ENCODE data around the gene TRIML1. TPM values are rescaled to one million over a fixed set of nuclear protein-coding genes. Genes with fewer than 3 reads are reported as not detected.

TRIML1 gene
- total RNA-seq, 4 donors from 2014 or later: not detected

DNA sequence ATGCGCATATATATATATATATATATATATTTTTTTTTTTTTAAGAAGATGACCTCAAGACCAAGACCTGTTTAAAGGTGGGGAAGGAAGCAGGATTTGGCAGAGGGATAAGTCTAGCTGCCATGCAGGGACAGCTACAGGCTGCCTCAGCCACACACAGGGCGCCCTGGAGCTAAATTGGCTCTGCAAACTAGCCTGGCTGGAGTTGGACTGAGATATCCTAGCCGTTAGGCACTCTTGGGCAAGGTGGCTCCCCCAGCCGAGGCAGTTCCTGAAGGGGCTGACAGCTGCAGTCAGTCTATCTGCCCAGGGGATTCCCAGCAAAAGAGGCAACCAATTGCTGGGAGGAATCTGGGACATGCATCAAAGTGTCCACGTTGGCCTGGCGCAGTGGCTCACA lies 21.9 kb downstream of the TRIML1 start:
- Histone ChIP-seq H3K27me3 (no peaks in the 10 kb centered on the region), H3K4me3 (replicated peaks in 1 of 3) (no peak overlapping the region), H3K36me3 (no peaks in the 10 kb centered on the region), H3K4me1 (no peaks in the 10 kb centered on the region), H3K27ac (no peak overlapping the region), H3K9me3 (no peaks in the 10 kb centered on the region)
- DNase-seq: no peak
- intact Hi-C loops (cut with DNase I): no loop called here
- no peak for TF ChIP-seq POLR2A (IDR thresholded peaks at IDR 0.05)
- TF ChIP-seq, protein P1, sequence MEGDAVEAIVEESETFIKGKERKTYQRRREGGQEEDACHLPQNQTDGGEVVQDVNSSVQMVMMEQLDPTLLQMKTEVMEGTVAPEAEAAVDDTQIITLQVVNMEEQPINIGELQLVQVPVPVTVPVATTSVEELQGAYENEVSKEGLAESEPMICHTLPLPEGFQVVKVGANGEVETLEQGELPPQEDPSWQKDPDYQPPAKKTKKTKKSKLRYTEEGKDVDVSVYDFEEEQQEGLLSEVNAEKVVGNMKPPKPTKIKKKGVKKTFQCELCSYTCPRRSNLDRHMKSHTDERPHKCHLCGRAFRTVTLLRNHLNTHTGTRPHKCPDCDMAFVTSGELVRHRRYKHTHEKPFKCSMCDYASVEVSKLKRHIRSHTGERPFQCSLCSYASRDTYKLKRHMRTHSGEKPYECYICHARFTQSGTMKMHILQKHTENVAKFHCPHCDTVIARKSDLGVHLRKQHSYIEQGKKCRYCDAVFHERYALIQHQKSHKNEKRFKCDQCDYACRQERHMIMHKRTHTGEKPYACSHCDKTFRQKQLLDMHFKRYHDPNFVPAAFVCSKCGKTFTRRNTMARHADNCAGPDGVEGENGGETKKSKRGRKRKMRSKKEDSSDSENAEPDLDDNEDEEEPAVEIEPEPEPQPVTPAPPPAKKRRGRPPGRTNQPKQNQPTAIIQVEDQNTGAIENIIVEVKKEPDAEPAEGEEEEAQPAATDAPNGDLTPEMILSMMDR (IDR thresholded peaks at IDR 0.05): no peak
- 48 to 69% methylated on average over 4 of the region's 6 CpGs for WGBS, 2 donors

DNA sequence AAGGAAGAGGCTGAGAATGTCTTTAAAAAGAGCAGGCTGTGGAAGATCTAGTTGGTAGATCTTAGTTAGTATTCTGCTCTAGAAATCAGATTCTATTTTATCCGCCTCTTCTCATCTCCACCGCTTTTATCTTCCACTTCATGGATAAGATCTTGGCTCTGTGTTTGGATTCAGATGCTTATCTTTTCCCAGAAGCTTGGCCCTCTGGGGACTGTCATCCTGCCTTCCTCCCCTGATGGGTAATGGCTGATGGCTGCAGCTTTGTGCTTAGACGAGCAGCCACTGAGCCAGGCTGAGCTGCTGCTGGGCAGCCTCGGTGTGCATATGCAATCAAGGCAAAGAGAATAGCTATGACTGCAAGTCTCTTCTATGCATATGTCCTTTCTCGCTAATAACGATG lies 23.5 kb downstream of the TRIML1 start:
- WGBS, 2 donors: 61 to 73% methylated on average over 6 of the region's 6 CpGs
- intact Hi-C loops (cut with DNase I): no loop called here
- no peak overlapping the region for H3K4me3 ChIP-seq (replicated peaks in 1 of 3)

DNA sequence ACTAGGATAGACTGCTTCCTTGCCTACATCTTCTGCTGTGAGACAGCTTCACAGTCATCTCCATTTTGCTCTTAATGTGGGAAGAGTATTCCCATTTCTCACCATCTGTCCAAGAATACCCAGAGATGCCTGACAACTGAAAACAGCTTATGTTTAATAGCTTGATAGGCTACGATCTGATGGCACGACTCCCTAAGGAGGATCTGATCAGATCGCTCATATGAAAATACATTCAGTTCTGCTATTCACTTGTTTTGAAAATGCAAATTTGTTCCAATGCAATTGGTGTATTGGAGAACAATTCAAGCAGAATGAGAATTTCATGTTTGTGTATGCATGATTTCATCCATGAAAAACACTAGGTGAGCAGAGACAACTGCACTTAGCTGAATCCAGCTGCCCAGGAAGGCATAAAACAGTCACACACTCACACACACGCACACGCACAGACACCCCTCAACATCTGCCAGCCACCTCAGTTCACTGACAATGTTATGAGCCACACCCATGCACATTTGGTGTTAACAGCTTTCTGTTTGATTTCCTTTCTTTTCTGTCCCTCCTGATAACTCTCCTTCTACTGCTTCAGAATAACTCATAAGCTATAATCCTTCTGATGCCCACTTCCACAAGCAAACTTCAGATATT lies 29.6 kb downstream of the TRIML1 start:
- H3K4me1 ChIP-seq: no peaks in the 10 kb centered on the region
- no peak overlapping the region for H3K4me3 ChIP-seq (replicated peaks in 1 of 3)
- H3K27me3 ChIP-seq: no peaks in the 10 kb centered on the region
- no peaks in the 10 kb centered on the region for H3K36me3 ChIP-seq
- TF ChIP-seq POLR2A (IDR thresholded peaks at IDR 0.05): no peak
- TF ChIP-seq, protein P1 (IDR thresholded peaks at IDR 0.05): no peak
- H3K9me3 ChIP-seq: no peaks in the 10 kb centered on the region
- H3K27ac ChIP-seq: no peak overlapping the region
- DNase-seq: no peak
- intact Hi-C loops (cut with DNase I): no loop called here
- 85% methylated on average over 5 of the region's 5 CpGs for WGBS, 2 donors

More for the DNA sequence above, 23.5 kb downstream of the TRIML1 start:
- DNase-seq: no peak
- Histone ChIP-seq H3K27ac (no peak overlapping the region), H3K27me3 (no peaks in the 10 kb centered on the region), H3K36me3 (no peaks in the 10 kb centered on the region), H3K9me3 (no peaks in the 10 kb centered on the region), H3K4me1 (no peaks in the 10 kb centered on the region)
- no peak for TF ChIP-seq POLR2A (IDR thresholded peaks at IDR 0.05)
- TF ChIP-seq, protein P1 (IDR thresholded peaks at IDR 0.05): no peak

DNA sequence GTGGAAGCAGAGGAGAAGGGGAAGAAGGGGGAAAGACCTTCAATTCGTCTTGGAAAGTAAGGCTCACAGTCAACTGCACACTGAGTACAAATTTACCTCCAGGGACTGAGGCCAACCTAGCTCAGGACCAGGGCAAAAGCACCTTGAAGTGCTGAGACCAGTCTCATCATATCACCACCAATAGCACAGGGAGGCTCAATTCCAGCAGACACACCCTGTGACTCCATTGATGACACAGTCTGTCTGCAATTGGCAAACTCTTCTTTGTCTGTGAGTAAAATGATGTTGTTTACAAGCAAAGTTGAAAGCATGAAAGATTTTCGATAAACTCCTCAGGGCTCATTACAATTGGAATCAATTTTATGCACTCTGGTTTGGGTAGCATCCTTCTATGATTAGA lies 32.3 kb downstream of the TRIML1 start:
- no peaks in the 10 kb centered on the region for H3K4me1 ChIP-seq
- intact Hi-C loops (cut with DNase I): no loop called here
- 77 to 82% methylated on average over 2 of the region's 2 CpGs for WGBS, 2 donors
- no peak for DNase-seq
- H3K27ac ChIP-seq: no peak overlapping the region
- no peak overlapping the region for H3K4me3 ChIP-seq (replicated peaks in 1 of 3)
- H3K36me3 ChIP-seq: no peaks in the 10 kb centered on the region
- no peaks in the 10 kb centered on the region for H3K9me3 ChIP-seq
- TF ChIP-seq, protein P1 (IDR thresholded peaks at IDR 0.05): no peak
- TF ChIP-seq POLR2A (IDR thresholded peaks at IDR 0.05): no peak
- no peaks in the 10 kb centered on the region for H3K27me3 ChIP-seq

DNA sequence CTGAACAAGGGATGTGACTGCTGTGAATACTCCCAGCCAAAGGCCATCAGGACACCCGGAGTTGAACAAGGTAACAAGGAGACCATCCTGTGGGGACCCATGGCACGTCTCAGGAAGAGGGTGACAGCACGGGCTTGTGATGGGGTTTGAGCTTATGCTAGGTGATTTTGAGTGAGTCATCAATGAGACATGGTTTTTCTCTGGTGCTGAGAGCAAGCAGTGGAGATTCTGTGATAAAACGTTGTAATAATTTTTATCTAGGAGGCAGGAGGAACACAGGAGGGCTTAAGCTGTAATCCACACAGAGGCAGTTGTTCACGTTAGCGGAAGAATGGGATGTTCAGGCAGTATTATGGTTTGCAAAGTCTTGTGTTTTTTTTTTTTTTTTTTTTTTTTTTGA lies 36.0 kb downstream of the TRIML1 start:
- 87 to 90% methylated on average over 6 of the region's 6 CpGs for WGBS, 2 donors
- DNase-seq: no peak
- H3K27ac ChIP-seq: no peak overlapping the region
- H3K36me3 ChIP-seq: no peaks in the 10 kb centered on the region
- no peaks in the 10 kb centered on the region for H3K4me1 ChIP-seq
- intact Hi-C loops (cut with DNase I): no loop called here
- H3K27me3 ChIP-seq: no peaks in the 10 kb centered on the region
- no peak overlapping the region for H3K4me3 ChIP-seq (replicated peaks in 1 of 3)
- no peak for TF ChIP-seq POLR2A (IDR thresholded peaks at IDR 0.05)
- TF ChIP-seq, protein P1 (IDR thresholded peaks at IDR 0.05): no peak
- no peaks in the 10 kb centered on the region for H3K9me3 ChIP-seq
